Uterus (tissue), 2 donors: ENCODE measurements around the gene CDT1.

Experiments
- POLR2A ChIP-seq, 2 donors: fragments of 450-650 bp; IDR thresholded peaks; one replicate each; pipeline ENCODE4 v1.6.1; 2016; ENCODE audit warnings: antibody characterized with exemption in 2 of 2, mild to moderate bottlenecking in 1 of 2, moderate library complexity in 1 of 2
- TF ChIP-seq, protein P1 (sequence below), 4 experiments: fragments of 200-600 bp in 2 of 4; fragments of 450-650 bp in 2 of 4; sonication (generic) in 2 of 4; IDR thresholded peaks; one replicate each; pipeline ENCODE4 v1.5.1; 2016 to 2019; ENCODE audit warnings: antibody characterized with exemption in 4 of 4, mild to moderate bottlenecking in 2 of 4, moderate library complexity in 1 of 4

DNA sequence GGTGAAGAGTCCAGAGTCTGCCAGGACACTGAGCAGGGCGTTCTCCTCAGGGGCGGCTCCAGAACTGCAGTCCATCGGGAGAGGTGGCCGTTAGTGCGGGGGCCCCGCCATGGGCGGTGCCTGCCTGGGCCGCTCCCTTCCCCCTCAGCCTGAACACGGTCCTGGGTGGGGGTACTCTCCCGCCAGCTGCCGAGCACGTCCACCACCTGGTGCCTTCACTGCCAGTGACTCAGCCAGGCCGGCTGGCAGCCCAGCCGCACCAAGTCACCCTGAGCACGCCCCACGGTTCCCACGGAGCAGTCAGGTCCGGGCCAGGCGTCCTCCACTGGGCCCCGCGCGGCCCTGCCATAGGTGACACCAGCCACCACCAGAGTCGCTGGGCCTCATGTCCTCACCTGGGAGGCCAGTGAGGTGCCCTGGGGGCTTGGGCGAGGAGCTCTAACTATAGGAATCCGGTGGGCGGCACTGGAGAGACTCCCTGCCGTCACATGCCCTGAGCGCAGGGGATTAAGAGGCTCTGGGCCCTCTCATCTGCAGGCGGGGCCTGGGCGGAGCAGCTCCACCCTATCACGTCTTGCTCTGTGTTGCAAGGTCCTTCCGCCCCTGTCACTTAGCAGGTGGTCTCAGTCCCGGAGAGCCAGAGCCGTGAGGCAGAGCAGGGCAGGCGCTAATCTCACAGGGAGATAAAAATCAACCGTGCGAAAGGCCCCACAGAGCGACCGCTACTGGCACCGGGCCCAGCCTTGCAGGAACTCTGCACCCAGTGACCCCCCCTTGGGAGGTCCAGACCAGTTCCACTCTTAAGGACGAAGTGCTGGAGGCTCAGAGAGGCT is 32.9 kb upstream of the CDT1 start:
- TF ChIP-seq, protein P1, sequence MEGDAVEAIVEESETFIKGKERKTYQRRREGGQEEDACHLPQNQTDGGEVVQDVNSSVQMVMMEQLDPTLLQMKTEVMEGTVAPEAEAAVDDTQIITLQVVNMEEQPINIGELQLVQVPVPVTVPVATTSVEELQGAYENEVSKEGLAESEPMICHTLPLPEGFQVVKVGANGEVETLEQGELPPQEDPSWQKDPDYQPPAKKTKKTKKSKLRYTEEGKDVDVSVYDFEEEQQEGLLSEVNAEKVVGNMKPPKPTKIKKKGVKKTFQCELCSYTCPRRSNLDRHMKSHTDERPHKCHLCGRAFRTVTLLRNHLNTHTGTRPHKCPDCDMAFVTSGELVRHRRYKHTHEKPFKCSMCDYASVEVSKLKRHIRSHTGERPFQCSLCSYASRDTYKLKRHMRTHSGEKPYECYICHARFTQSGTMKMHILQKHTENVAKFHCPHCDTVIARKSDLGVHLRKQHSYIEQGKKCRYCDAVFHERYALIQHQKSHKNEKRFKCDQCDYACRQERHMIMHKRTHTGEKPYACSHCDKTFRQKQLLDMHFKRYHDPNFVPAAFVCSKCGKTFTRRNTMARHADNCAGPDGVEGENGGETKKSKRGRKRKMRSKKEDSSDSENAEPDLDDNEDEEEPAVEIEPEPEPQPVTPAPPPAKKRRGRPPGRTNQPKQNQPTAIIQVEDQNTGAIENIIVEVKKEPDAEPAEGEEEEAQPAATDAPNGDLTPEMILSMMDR (IDR thresholded peaks at IDR 0.05) = peak in 1 of 4 experiments; percentile 19
- TF ChIP-seq POLR2A (IDR thresholded peaks at IDR 0.05) = peak; percentile 20 to 33
